HG02588 (cell line): Measurements from ENCODE around the gene CRIM1.

Experiments
- ATAC-seq: cut with Tn5 transposase; IDR thresholded peaks from one replicate; pipeline ENCODE4 v1.9.1; 2021; ENCODE audit warnings: mild to moderate bottlenecking, moderate library complexity; ENCODE audit not compliant: unreplicated experiment

CRIM1 gene

GRCh38 chr2:36420569-36421181 is 65.1 kb downstream of the CRIM1 start:
- no peak for ATAC-seq

GRCh38 chr2:36421379-36421778 is 65.8 kb downstream of the CRIM1 start:
- ATAC-seq: no peak

- no peak for ATAC-seq
Observed at GRCh38 chr2:36423172-36423571, 67.6 kb downstream of the CRIM1 start.

GRCh38 chr2:36423619-36424120 is 68.1 kb downstream of the CRIM1 start:
- ATAC-seq: no peak

GRCh38 chr2:36425608-36426355 is 70.2 kb downstream of the CRIM1 start:
- no peak for ATAC-seq

- no peak for ATAC-seq
Observed at GRCh38 chr2:36427790-36428243, 72.2 kb downstream of the CRIM1 start.

GRCh38 chr2:36430549-36430948 is 75.0 kb downstream of the CRIM1 start:
- ATAC-seq: no peak

- no peak for ATAC-seq
Observed at GRCh38 chr2:36432479-36432878, 76.9 kb downstream of the CRIM1 start.

- no peak for ATAC-seq
Observed at GRCh38 chr2:36433311-36434217, 78.0 kb downstream of the CRIM1 start.

GRCh38 chr2:36438449-36438977 is 82.9 kb downstream of the CRIM1 start:
- ATAC-seq: no peak

- no peak for ATAC-seq
Observed at GRCh38 chr2:36439084-36439483, 83.5 kb downstream of the CRIM1 start.

- no peak for ATAC-seq
Observed at GRCh38 chr2:36441065-36441625, 85.6 kb downstream of the CRIM1 start.

- no peak for ATAC-seq
Observed at GRCh38 chr2:36441816-36442215, 86.2 kb downstream of the CRIM1 start.

GRCh38 chr2:36444216-36444936 is 88.8 kb downstream of the CRIM1 start:
- no peak for ATAC-seq

GRCh38 chr2:36445185-36445866 is 89.7 kb downstream of the CRIM1 start:
- no peak for ATAC-seq

GRCh38 chr2:36446294-36446693 is 90.7 kb downstream of the CRIM1 start:
- no peak for ATAC-seq

- no peak for ATAC-seq
Observed at GRCh38 chr2:36449213-36449612, 93.6 kb downstream of the CRIM1 start.

GRCh38 chr2:36449943-36450392 is 94.4 kb downstream of the CRIM1 start:
- no peak for ATAC-seq

GRCh38 chr2:36450466-36451196 is 95.1 kb downstream of the CRIM1 start:
- ATAC-seq: no peak
